Karpas-422 (cell line): ENCODE measurements around the gene NOXA1. TPM values are rescaled to one million over a fixed set of nuclear protein-coding genes. Genes with fewer than 3 reads are reported as not detected.

Experiments used
- DNase-seq: peaks from one replicate; pipeline ENCODE4 v3.0.0-alpha.2; 2015
- H2AFZ ChIP-seq: fragments of 200-600 bp; sonication (generic); 2 replicates; pipeline ENCODE4 v1.6.1; 2014; ENCODE audit warnings: antibody characterized with exemption, low read length, mixed read lengths
- H3K27ac ChIP-seq: fragments of 200-600 bp; sonication (generic); 2 replicates; pipeline ENCODE4 v1.5.1; 2014; ENCODE audit warnings: mild to moderate bottlenecking, low read length, moderate library complexity
- H3K27me3 ChIP-seq: fragments of 200-600 bp; sonication (generic); 2 replicates; pipeline ENCODE4 v1.6.1; 2014; ENCODE audit warnings: low read length, mixed read lengths
- H3K36me3 ChIP-seq: fragments of 200-600 bp; sonication (generic); 2 replicates; pipeline ENCODE4 v1.6.1; 2014; ENCODE audit warnings: low read length, mixed read lengths; ENCODE audit not compliant: insufficient read depth
- H3K4me1 ChIP-seq: fragments of 200-600 bp; sonication (generic); 2 replicates; pipeline ENCODE4 v1.6.1; 2014; ENCODE audit warnings: mild to moderate bottlenecking, low read length, mixed read lengths
- H3K4me2 ChIP-seq: fragments of 200-600 bp; sonication (generic); 2 replicates; pipeline ENCODE4 v1.6.1; 2014; ENCODE audit warnings: low read length, low read depth, mild to moderate bottlenecking; ENCODE audit not compliant: poor library complexity, severe bottlenecking
- H3K4me3 ChIP-seq: fragments of 200-600 bp; sonication (generic); 2 replicates; pipeline ENCODE4 v1.5.1; 2014; ENCODE audit warnings: mild to moderate bottlenecking, antibody characterized with exemption, low read length, mixed read lengths
- H3K79me2 ChIP-seq: fragments of 200-600 bp; sonication (generic); 2 replicates; pipeline ENCODE4 v1.6.1; 2014; ENCODE audit warnings: mild to moderate bottlenecking, low read length, mixed read lengths
- H3K9ac ChIP-seq: fragments of 200-600 bp; sonication (generic); 2 replicates; pipeline ENCODE4 v1.6.0; 2014; ENCODE audit warnings: low read length
- H3K9me2 ChIP-seq: fragments of 200-600 bp; sonication (generic), shearing (Covaris generic); replicated peaks from 2 replicates; pipeline ENCODE4 v1.6.0; 2014; ENCODE audit warnings: mild to moderate bottlenecking, low read length, moderate library complexity; ENCODE audit not compliant: insufficient read depth
- H3K9me3 ChIP-seq: fragments of 300-700, 200-600 bp; sonication (generic); 2 replicates; pipeline ENCODE4 v1.6.1; 2014; ENCODE audit warnings: low read length, mixed read lengths
- H4K20me1 ChIP-seq: fragments of 200-600 bp; sonication (generic); 2 replicates; pipeline ENCODE4 v1.6.1; 2014; ENCODE audit warnings: mild to moderate bottlenecking, antibody characterized with exemption, low read length, low read depth; ENCODE audit not compliant: insufficient read depth
- total RNA-seq: library from RNA; depleted of rRNA; stranded (reverse); fragments of >200 nt; shearing (Covaris generic); gene quantifications from 2 replicates; pipeline ENCODE4 v1.2.3, GENCODE V29; 2014; ENCODE audit warnings: low replicate concordance

Gene NOXA1
- total RNA-seq, 1 experiment from 2014 or later = not detected

DNA sequence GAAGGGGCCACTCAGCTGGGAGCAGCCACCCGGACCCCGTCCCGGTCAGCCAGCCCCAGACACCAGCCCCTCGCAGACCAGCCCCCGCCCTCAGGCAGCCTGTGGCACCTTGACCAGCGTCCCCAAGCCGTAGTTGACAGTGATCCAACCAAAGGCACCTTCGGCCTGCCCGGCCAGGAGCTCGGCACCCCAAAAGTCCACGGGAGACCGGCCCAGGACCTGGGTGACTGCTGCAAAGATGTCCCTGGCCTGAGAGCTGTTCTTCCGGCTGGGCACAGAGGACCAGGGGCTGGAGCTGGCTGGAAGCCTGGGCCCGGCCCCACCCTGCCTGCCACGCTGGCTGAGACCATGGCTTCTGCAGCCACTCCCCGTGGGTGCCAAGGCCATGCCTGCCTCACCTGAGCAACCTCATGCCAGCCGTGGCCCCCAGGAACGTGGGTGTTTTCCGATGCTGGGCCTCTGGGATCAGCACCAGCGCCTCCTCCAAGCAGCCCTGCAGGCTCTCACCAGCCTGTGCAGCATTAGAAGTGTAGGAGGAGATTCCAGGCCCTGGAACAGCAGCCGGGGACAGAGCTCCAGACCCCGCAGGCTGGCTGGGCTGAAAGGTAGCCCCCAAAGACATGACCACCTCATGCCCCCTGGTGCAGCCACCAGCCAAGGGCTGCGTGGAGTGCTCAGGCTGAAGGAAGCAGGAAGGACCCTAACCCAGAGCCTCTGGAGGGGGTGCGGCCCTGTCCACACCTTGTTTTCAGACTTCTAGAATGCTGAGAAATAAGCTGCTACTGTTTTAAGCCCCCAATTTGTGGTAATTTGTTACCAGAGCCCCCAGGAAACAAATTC, 13.8 kb downstream of the NOXA1 start:
- Histone ChIP-seq H3K9ac (no peak overlapping the region), H3K4me2 (no peak overlapping the region), H3K9me2 (no peaks in the 10 kb centered on the region)

DNA sequence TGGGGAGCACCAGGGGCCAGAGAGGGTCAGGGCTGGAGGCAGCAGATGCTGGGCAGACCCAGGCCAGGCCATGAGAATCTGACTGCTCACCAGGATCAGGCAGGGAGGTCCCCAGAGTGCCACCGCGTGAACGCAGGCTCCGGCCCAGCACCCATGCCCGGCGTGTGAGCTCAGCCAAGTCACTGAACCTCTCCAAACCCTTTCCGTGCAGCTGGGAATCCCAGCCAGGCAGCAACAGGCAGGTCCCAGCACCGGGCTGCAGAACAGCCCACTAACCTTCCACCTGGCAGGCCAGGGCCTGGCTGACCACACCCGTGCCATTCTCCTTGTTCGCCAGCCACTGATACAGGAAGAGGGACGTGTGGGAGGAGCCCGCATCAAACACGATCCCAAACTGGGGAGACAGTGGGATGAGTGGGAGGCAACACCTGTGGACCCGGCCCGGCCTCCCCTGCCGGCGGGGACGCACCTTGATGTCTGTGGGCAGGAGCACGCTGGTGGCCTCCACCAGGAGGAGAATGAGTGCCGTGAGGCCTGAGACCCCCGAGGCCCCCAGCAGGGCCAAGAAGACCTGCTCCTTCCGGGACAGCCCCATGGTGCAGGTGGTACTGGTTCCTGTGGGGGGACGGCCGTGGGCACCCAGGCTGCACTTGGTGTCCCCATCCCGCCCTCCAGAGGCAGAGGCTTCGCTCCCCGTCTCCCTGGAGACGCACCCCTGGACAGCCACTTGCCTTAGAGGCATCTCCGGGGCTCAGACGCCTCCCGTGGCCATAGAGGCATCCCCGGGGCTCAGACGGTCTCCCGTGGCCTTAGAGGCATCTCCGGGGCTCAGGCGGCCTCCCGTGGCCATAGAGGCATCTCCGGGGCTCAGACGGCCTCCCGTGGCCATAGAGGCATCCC, 14.7 kb downstream of the NOXA1 start:
- no peak overlapping the region for H3K4me2 ChIP-seq
- H4K20me1 ChIP-seq = no peaks in the 10 kb centered on the region
- no peaks in the 10 kb centered on the region for H3K27me3 ChIP-seq
- peaks cover 7% of the 10 kb centered on the region for H3K4me1 ChIP-seq
- H3K9ac ChIP-seq = no peak overlapping the region
- no peaks in the 10 kb centered on the region for H3K79me2 ChIP-seq
- H3K9me2 ChIP-seq = no peaks in the 10 kb centered on the region
- H3K27ac ChIP-seq = no peak overlapping the region
- no peak overlapping the region for H2AFZ ChIP-seq
- no peaks in the 10 kb centered on the region for H3K9me3 ChIP-seq
- DNase-seq = no peak
- H3K4me3 ChIP-seq = no peak overlapping the region
- H3K36me3 ChIP-seq = no peaks in the 10 kb centered on the region

More for the DNA sequence above, 13.8 kb downstream of the NOXA1 start:
- Histone ChIP-seq H2AFZ (no peak overlapping the region), H3K4me3 (no peak overlapping the region), H3K27ac (no peak overlapping the region), H3K79me2 (no peaks in the 10 kb centered on the region), H3K27me3 (no peaks in the 10 kb centered on the region), H4K20me1 (no peaks in the 10 kb centered on the region), H3K9me3 (no peaks in the 10 kb centered on the region), H3K36me3 (no peaks in the 10 kb centered on the region), H3K4me1 (peaks cover 4% of the 10 kb centered on the region)
- no peak for DNase-seq

DNA sequence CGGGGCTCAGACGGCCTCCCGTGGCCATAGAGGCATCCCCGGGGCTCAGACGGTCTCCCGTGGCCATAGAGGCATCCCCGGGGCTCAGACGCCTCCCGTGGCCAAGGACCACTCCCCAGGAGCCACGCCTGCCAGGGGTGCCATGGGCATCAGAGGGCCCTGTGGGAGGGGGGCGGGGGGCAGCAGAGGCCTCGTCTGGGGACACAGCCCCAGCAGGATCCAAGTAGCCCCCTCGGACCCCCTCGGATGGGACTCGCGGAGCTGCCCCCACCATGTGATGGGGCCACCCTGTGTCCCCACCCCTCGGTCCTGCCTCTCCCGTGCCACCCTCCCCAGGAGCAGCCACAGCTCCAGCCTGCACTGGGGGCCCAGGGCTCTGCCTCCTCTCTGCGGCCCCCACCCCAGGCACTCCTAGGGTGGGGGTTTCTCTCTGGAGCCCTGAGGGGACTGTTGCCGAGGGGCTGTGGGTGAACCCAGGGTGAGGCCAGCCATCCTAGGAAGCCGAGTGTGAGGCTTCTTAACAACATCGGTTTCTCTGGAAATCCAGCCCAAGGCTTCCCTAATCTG, 15.5 kb downstream of the NOXA1 start:
- H3K9ac ChIP-seq = no peak overlapping the region
- H3K79me2 ChIP-seq = no peaks in the 10 kb centered on the region
- no peak overlapping the region for H3K4me2 ChIP-seq
- peaks cover 7% of the 10 kb centered on the region for H3K4me1 ChIP-seq
- no peaks in the 10 kb centered on the region for H3K36me3 ChIP-seq
- H3K27me3 ChIP-seq = no peaks in the 10 kb centered on the region
- H3K9me2 ChIP-seq = no peaks in the 10 kb centered on the region
- no peak for DNase-seq
- H2AFZ ChIP-seq = no peak overlapping the region
- no peak overlapping the region for H3K27ac ChIP-seq
- H4K20me1 ChIP-seq = no peaks in the 10 kb centered on the region
- no peaks in the 10 kb centered on the region for H3K9me3 ChIP-seq
- no peak overlapping the region for H3K4me3 ChIP-seq

DNA sequence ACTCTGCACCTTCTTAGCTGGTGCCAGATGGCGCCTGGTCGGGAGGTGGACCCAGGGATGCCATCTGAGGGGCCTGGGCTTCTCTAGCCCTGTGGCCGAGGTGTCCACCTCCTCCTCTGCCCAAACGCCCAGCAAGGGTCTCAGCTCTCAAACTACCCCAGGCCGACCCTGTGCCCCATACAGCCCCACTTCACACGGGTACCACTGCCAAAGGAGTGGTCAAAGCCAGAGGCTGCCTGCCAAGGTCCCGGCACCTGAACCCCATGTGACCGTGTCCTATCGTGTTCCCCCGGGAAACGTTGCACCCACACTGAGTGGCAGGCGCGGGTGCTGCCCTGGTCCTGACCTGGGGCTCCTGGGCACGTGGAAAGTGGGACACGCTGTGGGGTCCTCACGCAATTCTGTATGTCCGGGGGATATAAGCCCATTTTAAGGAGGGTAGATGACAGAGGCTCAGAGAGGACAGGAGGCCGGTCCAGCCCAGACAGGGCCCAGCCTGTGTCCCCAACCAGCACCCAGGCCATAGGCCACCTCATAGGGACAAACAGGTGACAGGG, 16.0 kb downstream of the NOXA1 start:
- no peak overlapping the region for H3K4me3 ChIP-seq
- no peaks in the 10 kb centered on the region for H3K27me3 ChIP-seq
- DNase-seq = no peak
- H3K9me2 ChIP-seq = no peaks in the 10 kb centered on the region
- H3K36me3 ChIP-seq = no peaks in the 10 kb centered on the region
- no peaks in the 10 kb centered on the region for H3K79me2 ChIP-seq
- no peak overlapping the region for H2AFZ ChIP-seq
- no peaks in the 10 kb centered on the region for H3K9me3 ChIP-seq
- no peak overlapping the region for H3K4me2 ChIP-seq
- no peak overlapping the region for H3K27ac ChIP-seq
- H3K4me1 ChIP-seq = peaks cover 7% of the 10 kb centered on the region
- no peak overlapping the region for H3K9ac ChIP-seq
- H4K20me1 ChIP-seq = no peaks in the 10 kb centered on the region

DNA sequence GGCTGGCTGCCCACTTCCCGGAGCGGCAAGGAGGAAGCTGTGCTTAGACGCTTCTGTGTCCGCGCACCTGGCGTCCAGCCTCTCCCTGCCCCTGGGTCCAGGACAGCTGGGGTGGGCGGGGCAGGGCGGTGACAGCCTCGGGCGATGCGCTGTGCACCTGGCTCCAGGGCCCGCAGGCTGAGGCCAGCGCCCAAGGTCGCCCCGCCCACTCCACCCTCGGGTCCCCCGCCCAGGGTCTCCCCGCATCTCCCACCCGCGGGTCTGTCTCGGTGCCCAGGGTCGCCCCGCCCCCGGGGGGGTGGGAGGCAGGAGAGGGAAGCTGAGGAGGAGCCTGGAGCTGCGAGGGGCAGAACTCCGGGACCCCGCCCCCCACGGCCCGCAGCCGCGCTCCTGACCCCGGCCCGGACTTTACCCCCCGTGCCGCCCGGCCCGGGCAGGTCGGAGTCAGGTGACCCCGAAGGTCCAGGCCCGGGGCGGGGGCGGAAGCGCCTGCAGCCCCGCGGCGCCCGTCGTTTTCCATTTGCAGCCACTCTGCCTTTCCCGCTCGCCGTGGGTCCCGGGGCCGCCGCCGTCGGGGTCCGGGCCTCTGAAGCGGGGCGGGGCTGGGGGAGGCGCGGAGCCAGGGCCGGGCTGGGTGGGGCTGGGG, 18.2 kb downstream of the NOXA1 start, which contains the start of gene ENTPD8:
Gene ENTPD8 (minus strand): TSS at position 69 of the 646 bp plus-strand sequence. CDS start 3,072 bp downstream, outside the sequence.
- no peak within 1 kb of the TSS for H3K4me2 ChIP-seq
- H3K27ac ChIP-seq = no peak within 1 kb of the TSS
- no peaks in the 10 kb centered on the region for H3K9me3 ChIP-seq
- no peak within 1 kb of the TSS for H2AFZ ChIP-seq
- peaks cover 6% of the 10 kb centered on the region; the same call in 1 of the 2 replicates for H4K20me1 ChIP-seq
- DNase-seq = peak; percentile 60
- H3K4me3 ChIP-seq = no peak within 1 kb of the TSS
- no peaks in the 10 kb centered on the region for H3K79me2 ChIP-seq
- no peaks in the 10 kb centered on the region for H3K36me3 ChIP-seq
- H3K9ac ChIP-seq = no peak within 1 kb of the TSS
- H3K27me3 ChIP-seq = no peaks in the 10 kb centered on the region
- peaks cover 11% of the 10 kb centered on the region for H3K4me1 ChIP-seq
- no peaks in the 10 kb centered on the region for H3K9me2 ChIP-seq

DNA sequence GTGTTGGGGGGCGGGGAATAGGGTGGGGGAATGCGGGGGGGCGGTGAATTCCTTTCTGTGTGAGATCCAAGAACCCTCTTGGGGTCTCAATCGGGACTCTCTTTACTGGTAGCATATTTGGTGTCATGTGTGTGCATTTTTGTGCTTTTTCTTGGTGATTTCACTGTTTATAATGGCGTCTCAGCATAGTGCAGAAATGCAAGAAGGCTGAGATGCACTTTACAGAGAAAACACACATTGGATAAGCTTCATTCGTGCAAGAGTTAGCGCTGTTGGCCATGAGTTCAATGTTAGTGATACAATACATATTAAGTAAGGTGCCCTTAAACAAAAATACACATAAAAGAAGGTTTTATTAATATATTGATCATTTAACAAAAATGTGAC, 18.7 kb downstream of the NOXA1 start:
- Histone ChIP-seq H2AFZ (no peak overlapping the region), H3K4me3 (no peak overlapping the region), H3K4me2 (no peak overlapping the region), H3K79me2 (no peaks in the 10 kb centered on the region), H3K36me3 (no peaks in the 10 kb centered on the region), H3K9me3 (no peaks in the 10 kb centered on the region), H3K4me1 (peaks cover 11% of the 10 kb centered on the region), H4K20me1 (peaks cover 6% of the 10 kb centered on the region; the same call in 1 of the 2 replicates), H3K27me3 (no peaks in the 10 kb centered on the region), H3K9me2 (no peaks in the 10 kb centered on the region), H3K27ac (no peak overlapping the region), H3K9ac (no peak overlapping the region)
- DNase-seq = no peak

DNA sequence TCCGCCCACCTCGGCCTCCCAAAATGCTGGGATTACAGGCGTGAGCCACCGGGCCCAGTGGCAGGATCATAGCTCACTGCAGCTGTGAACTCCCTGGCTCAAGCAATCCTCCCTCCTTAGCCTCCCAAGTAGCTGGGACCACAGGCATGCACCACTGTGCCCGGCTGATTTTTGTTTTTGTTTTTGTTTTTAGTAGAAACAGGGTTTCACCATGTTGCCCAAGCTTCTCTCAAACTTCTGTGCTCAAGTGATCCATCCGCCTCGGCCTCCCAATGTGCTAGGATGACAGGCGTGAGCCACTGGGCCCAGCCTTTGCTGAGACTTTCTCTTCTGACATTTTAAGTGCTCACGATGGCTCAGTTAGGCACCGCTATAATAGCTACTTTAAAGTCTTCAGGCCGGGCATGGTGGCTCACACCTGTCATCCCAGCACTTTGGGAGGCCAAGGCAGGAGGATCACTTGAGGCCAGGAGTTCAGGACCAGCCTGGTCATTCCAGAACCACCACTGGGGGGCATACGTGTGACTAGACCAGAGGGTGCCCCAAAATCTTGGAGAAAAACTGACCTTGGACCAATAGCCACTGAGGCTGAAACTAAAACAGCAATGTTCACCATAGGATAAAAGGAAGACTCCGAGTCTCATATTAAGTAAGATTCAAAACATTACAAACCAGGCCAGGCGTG, 21.1 kb downstream of the NOXA1 start:
- no peak overlapping the region for H3K27ac ChIP-seq
- no peaks in the 10 kb centered on the region for H3K79me2 ChIP-seq

More for the DNA sequence above, 21.1 kb downstream of the NOXA1 start:
- Histone ChIP-seq H3K27me3 (no peaks in the 10 kb centered on the region), H3K4me1 (peaks cover 11% of the 10 kb centered on the region), H3K4me2 (no peak overlapping the region), H3K36me3 (no peaks in the 10 kb centered on the region), H4K20me1 (peaks cover 6% of the 10 kb centered on the region; the same call in 1 of the 2 replicates), H3K9me3 (no peaks in the 10 kb centered on the region), H3K9me2 (no peaks in the 10 kb centered on the region), H3K9ac (no peak overlapping the region), H3K4me3 (no peak overlapping the region), H2AFZ (no peak overlapping the region)
- no peak for DNase-seq
